ENCODE results near the gene NRXN3.
"Not testable (repeated sequence)": the region's sequence is repeated elsewhere in the genome, so short reads cannot be mapped to it uniquely, and the experiment has no call there.

Gene NRXN3

GRCh38 chr14:79096811-79097210 lies 926.6 kb downstream of the NRXN3 start:
- DNase-seq, result no peak

GRCh38 chr14:79098324-79098723 lies 928.2 kb downstream of the NRXN3 start:
- DNase-seq, result no peak

DNA sequence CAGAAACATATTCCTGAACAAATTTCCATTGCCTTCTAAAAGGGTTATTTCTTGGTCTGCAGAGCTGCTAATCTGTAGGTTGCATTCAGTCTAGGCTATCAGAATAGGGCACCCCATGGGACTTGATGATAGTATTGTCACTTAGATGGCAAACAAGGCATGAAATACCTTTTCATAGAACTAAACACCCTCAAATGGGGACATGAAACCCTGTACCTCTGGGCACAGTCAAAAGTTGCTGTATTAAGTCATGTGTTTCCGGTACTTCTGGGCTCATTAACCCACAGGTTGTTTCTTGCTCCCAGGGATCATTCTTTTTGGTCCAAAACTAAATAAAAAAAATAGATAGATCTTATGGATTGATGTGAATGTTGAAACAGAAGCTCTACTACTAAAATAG lies 930.4 kb downstream of the NRXN3 start:
- DNase-seq, result no peak

- no peak for DNase-seq
Measured at GRCh38 chr14:79101388-79101787, 931.2 kb downstream of the NRXN3 start.

DNA sequence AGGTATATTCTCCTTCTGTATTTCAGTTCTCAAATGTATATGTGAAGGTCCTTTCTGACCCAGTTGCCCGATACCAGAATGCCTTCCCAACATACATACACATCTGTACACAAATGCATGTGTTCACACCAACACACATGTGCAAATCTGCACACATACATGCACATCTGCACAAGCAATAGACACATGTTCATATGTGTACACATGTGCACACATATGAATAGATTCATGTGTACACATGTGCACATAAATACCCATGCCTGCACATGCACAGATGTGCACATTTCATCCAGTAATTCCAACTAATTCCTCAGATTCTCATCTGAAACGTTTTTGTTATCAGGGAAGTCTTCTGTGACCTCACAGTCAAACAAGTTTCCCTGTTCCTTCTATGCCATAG lies 933.6 kb downstream of the NRXN3 start:
- DNase-seq, result no peak

DNA sequence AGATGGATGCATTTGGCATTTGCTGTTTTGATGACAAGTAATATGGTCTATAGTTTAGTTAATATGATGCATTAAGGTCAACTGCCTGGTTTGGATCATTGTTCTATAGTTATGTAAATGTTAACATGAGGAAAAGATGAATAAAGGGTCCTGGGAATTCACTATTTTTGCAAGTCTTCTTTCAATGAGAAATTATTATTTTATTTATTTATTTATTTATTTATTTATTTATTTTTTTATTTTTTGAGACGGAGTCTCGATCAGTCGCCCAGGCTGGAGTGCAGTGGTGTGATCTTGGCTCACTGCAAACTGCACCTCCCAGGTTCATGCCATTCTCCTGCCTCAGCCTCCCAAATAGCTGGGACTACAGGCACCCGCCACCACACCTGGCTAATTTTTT lies 940.4 kb downstream of the NRXN3 start:
- DNase-seq, result not testable (repeated sequence)

DNA sequence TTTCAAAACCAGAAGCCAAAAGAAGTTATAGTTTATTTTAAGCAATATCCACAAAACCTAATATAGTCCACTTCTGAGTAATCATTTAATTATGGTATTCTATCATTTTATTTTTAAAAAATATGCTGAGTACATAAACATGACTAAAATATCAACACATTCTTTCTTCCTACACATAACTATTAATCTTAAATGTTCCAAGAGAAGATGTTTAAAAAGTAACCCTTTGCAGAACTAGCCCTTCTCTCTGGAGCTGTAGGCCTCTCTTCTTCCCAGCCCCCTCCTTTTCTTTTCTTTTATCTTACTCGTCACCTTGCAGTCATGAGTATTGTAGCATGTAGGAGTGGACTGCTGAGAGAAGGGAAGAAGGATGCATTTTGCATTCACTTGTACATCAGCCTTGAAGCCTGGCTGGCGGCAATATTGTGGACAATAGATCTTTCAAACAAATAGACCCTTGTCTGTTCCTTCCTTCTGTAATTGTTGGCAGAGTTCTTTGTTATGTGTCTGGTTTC lies 941.9 kb downstream of the NRXN3 start:
- DNase-seq, result no peak

- no peak for DNase-seq
Measured at GRCh38 chr14:79117561-79117960, 947.4 kb downstream of the NRXN3 start.

GRCh38 chr14:79118291-79118690 lies 948.1 kb downstream of the NRXN3 start:
- no peak for DNase-seq

DNA sequence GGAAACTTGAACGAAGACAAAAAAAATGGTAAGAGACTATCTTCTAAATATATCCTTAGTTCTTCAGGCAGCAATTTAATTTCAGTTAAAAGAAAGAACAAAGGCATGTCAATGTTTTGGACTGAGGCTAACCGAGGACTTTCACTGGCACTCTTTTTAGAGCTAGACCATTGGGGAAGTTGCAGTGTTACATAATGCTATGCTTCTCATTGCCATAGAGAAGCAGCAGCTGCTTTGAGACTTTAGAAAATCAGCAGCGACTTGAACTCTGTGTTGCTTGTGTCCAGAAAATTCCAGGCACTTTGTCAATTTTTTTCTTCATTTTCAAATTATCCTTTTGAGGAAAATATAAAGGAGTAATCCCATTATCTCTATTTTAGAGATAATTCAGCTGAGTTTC lies 964.2 kb downstream of the NRXN3 start:
- no peak for DNase-seq

GRCh38 chr14:79136071-79137044 lies 966.2 kb downstream of the NRXN3 start:
- no peak for DNase-seq

DNA sequence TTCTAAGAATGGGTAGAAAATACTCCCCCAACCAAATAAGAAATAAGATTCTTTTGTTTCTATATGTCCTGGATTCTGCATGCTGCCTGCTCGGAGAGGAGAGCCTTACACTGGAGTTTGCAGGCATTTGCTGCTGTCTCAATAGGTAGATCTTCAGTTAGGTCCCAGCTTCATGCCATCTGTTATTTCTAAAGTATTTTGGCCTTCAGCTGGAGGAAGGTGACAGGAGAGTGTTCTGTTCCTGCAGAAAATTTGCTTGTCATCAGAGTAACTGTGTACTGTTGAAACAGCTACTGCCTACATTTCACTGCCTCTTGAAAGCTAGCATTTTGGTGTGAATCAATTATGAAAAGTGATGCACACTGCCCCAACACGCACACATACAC lies 966.9 kb downstream of the NRXN3 start:
- DNase-seq, result no peak

DNA sequence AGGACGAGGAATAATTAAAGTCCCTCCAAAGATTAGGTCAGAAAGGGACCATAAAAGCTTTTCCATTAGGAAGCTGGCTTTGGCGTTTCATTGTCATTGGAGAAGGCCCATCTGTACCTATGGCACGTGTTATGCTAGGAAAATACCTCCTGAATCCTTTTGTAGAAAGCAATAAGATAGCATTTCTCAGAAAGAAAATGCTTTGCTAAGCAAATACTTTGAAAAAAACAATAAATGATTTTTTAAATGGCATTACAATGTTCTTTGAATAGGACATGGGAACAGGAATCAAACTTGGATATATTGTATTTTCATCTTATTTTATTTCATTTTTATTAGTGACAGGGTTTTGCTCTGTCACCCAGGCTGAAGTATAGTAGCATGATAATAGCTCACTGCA lies 967.7 kb downstream of the NRXN3 start:
- DNase-seq, result no peak

DNA sequence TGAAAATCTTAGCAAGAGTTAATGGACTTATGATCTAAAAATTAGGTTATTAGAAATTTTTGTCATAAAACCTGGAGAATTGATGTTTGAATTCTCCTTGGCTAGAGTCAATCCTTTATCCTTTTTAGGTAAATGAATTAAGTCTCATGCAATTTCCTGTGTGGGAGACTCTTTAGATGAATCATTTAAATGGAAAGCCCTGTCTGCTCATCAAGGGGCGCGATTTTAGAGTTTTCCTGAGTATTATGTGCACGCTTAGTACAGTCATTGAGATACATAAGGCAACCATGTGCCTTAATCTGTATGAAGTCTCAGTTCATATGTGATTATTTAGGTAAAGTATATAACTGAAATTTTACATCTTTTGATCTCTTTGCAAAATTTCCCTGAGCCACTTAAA lies 974.7 kb downstream of the NRXN3 start:
- no peak for DNase-seq

DNA sequence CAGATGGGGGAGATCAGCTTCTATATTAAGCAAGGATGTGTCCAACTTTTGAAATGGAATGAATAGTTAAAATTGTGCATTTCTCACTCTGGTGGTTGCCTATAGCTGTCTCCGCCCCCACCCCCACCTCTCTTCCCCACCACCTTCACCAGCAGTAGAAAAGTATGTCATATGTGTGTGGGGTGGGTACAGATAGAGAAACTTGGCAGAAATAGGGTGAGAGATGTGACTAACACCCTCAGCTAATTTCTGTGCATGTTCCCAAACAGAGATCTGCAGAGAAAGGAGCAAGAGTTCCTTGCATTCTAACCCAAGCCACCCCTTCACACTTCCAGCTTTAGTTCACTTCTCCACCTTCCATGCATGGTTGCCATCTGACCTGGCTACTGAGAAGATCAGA lies 980.1 kb downstream of the NRXN3 start:
- DNase-seq, result no peak

GRCh38 chr14:79157369-79157768 lies 987.2 kb downstream of the NRXN3 start:
- no peak for DNase-seq

GRCh38 chr14:79161571-79161970 lies 991.4 kb downstream of the NRXN3 start:
- no peak for DNase-seq

DNA sequence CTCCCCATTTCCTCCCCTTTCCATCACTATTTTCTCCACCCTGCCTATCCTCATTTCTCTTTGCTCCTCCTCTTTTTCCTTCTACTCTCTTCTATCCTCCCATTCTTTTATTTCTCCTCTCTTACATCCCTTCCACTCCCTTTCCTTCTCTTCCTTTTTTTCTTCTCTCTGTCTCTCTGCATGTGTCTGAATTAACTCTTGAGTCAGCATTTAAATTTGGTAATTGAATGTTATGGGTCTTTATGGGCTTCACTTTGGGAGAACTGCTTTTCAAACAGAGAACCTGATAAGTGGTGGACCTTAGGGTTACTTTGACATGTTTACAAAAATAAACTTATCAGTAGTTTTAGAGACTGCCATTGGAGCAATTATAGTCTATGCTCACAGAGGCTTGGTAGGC lies 992.7 kb downstream of the NRXN3 start:
- no peak for DNase-seq

GRCh38 chr14:79165471-79166090 lies 995.4 kb downstream of the NRXN3 start:
- DNase-seq, result no peak

DNA sequence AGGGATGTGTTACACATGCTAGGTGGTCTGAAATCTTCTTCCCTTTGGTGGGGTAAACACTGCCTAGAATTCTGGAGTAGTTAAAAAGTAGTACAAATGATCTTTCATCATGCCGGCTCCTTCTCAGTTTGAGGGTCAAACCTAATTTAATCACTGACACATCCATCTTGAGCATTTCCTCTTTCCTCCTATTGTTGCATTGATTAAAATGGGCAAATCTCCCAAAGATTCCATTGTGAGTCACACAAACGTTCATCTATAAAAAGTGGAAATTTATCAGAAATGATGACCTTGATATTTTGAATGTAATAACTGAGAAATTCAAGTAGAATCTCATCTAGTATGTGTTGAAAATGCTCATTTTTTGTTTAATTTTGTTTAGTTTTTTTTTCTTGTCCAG lies 996.0 kb downstream of the NRXN3 start:
- DNase-seq, result no peak

GRCh38 chr14:79167957-79168356 lies 997.8 kb downstream of the NRXN3 start:
- DNase-seq, result no peak

DNA sequence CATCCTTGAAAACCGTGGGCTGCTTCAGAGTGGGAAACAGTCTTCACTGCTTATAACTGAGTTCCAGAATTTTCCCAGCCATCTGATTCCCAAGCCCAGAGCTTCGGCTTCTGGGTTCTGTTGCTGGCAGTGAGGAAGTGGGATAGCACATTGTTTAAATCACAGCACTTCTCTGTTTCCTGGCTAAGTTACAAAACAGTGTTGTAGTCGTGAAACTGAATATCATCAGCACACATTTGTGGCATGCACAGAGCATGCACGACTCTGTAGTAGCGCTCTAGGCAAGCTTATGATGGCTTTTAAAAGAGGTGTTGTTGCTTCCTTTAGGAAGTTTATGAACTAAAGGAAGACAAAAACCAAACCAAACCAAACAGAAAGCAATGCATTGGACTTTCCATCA lies 1005.5 kb downstream of the NRXN3 start:
- no peak for DNase-seq

- DNase-seq, result no peak
Measured at GRCh38 chr14:79177106-79177505, 1006.9 kb downstream of the NRXN3 start.

DNA sequence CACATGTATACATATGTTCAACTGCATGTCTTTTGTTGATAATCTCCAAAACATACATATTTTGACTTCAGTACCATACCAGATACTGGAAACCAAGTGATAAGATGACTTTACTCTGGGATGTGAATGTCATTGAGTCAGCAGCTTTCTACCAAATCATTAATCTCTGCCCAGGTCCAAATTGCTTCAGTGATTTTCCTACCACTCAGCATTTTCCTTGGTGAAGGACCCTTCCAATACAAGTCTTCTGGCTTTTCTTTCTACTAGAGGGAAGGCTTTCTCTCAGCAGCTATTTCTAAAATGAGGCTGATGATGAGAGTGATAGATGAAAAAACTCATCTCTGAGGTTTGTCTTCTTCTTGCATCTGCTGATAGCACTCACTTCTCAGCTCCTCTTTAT lies 1008.5 kb downstream of the NRXN3 start:
- DNase-seq, result no peak

All from activated effector memory CD4-positive, alpha-beta T cell treated with anti-CD3 and anti-CD28 coated beads, Interleukin-2, amount 50 U/mL, for 16 hours (primary cell).